Glutamatergic neuron (in vitro differentiated cells): ENCODE measurements around the gene LRRC73. TPM values are rescaled to one million over a fixed set of nuclear protein-coding genes. Genes with fewer than 3 reads are reported as not detected.

ENCODE experiments used
- DNase-seq: peaks from one replicate; pipeline ENCODE4 v3.0.0; 2022
- H3K27ac Mint-ChIP-seq: one replicate; pipeline ENCODE4 v1.8.0; 2020; ENCODE audit warnings: mild to moderate bottlenecking, mixed read lengths, inconsistent platforms; ENCODE audit not compliant: unreplicated experiment
- H3K27me3 Mint-ChIP-seq: one replicate; pipeline ENCODE4 v1.8.0; 2020; ENCODE audit warnings: mild to moderate bottlenecking, moderate library complexity, mixed read lengths, inconsistent platforms; ENCODE audit not compliant: unreplicated experiment
- H3K36me3 Mint-ChIP-seq: one replicate; pipeline ENCODE4 v1.8.0; 2020; ENCODE audit warnings: mild to moderate bottlenecking, mixed read lengths, inconsistent platforms; ENCODE audit not compliant: unreplicated experiment
- H3K4me1 Mint-ChIP-seq: one replicate; pipeline ENCODE4 v1.8.0; 2020; ENCODE audit warnings: mild to moderate bottlenecking, low read depth, mixed read lengths, inconsistent platforms; ENCODE audit not compliant: unreplicated experiment
- H3K4me3 Mint-ChIP-seq: one replicate; pipeline ENCODE4 v1.8.0; 2020; ENCODE audit warnings: mild to moderate bottlenecking, mixed read lengths, inconsistent platforms; ENCODE audit not compliant: unreplicated experiment
- H3K9me3 Mint-ChIP-seq: one replicate; pipeline ENCODE4 v1.8.0; 2020; ENCODE audit warnings: mild to moderate bottlenecking, moderate library complexity, mixed read lengths, inconsistent platforms; ENCODE audit not compliant: unreplicated experiment
- CTCF ChIP-seq: fragments of 200-600 bp; sonication (generic); IDR thresholded peaks from one replicate; pipeline ENCODE4 v1.5.0; 2021; ENCODE audit not compliant: partially characterized antibody, unreplicated experiment
- total RNA-seq: library from RNA; stranded (reverse); fragmentation: NEBNext Ultra II Directional; extraction: Animal tissue kit (Norgen Biotek cat#: 25700); gene quantifications from one replicate; pipeline ENCODE4 v1.2.1, GENCODE V29; 2021; ENCODE audit not compliant: unreplicated experiment

LRRC73 gene
- total RNA-seq, 1 donor from 2014 or later, result 1.2 TPM

DNA sequence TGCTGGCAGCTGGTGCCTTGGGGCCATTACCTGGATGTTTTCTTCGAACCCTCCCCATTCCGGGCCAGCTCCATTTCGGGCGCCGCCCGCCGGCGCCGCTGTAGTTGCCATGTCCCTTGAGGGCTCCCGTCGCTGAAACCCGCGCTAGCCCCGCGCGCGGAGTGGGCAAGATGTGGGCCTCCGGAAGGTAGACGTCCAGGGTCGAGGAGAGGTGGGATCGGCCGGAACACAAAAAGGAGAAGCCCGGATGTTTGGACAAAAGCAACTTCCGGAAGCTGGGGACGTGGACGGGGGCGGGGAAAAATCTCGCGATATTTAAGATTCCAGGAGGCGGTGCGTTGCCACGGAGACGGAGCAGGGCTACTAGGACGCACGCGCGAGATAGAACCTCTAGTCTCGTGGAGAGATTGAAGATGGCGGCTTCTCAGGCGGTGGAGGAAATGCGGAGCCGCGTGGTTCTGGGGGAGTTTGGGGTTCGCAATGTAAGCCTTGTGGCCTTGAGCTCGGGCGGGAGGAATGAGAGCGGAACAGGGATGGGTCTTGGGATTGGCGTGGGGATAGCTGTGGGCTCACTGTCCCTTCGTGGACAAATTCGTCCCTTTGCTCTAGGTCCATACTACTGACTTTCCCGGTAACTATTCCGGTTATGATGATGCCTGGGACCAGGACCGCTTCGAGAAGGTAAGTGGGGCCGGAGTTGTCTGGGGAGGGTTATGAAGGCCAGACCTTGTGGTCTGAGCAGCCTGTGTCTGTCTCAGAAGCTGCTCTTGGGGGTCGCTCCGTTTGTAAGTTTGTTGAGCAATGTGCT, 6.8 kb upstream of the LRRC73 start, which contains the start of the genes POLR1C and YIPF3:
TSS of gene POLR1C (plus strand) at position 393 of the 808 bp plus-strand sequence. CDS start at position 414, 21 bp downstream.
TSS of gene YIPF3 (minus strand) at position 230 of the 808 bp plus-strand sequence. CDS start at position 111, 119 bp downstream.
- Mint-ChIP-seq H3K36me3 (peaks cover 4% of the 10 kb centered on the region), H3K27ac (no peak within 1 kb of the TSS)

DNA sequence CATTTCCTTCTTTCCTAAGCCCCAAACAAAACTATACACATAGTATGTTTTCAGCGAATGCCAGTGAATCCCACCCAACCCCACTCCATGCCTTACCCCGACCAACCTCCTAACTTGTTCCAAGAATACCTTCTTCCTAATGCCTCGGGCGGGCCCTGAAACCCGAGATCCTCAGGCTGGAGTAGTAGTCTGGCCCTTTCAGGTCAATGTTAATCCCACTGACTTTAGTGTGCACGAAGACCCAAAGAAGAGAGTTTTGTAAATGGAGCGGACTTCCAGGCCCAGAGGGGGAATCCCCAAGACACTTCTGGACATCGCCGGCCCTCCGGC, 6.2 kb upstream of the LRRC73 start:
- Mint-ChIP-seq H3K27me3 (peaks cover 8% of the 10 kb centered on the region), H3K9me3 (peaks cover 2% of the 10 kb centered on the region), H3K36me3 (peaks cover 8% of the 10 kb centered on the region), H3K4me3 (no peak overlapping the region), H3K4me1 (peaks cover 12% of the 10 kb centered on the region), H3K27ac (no peak overlapping the region)
- DNase-seq, result no peak
- TF ChIP-seq CTCF, result no peak

More for the DNA sequence above, 6.8 kb upstream of the LRRC73 start, which contains the start of the genes POLR1C and YIPF3:
- peaks cover 7% of the 10 kb centered on the region for H3K27me3 Mint-ChIP-seq
- peaks cover 12% of the 10 kb centered on the region for H3K4me1 Mint-ChIP-seq
- no peak for TF ChIP-seq CTCF
- H3K4me3 Mint-ChIP-seq, result no peak within 1 kb of the TSS
- DNase-seq, result peak; percentile 93
- H3K9me3 Mint-ChIP-seq, result peaks cover 2% of the 10 kb centered on the region

GRCh38 chr6:43515808-43516207, 5.7 kb upstream of the LRRC73 start:
- DNase-seq, result no peak
- no peak overlapping the region for H3K27ac Mint-ChIP-seq
- peaks cover 2% of the 10 kb centered on the region for H3K9me3 Mint-ChIP-seq
- H3K27me3 Mint-ChIP-seq, result peaks cover 10% of the 10 kb centered on the region
- peaks cover 12% of the 10 kb centered on the region for H3K4me1 Mint-ChIP-seq
- H3K4me3 Mint-ChIP-seq, result no peak overlapping the region
- no peak for TF ChIP-seq CTCF
- peaks cover 8% of the 10 kb centered on the region for H3K36me3 Mint-ChIP-seq

DNA sequence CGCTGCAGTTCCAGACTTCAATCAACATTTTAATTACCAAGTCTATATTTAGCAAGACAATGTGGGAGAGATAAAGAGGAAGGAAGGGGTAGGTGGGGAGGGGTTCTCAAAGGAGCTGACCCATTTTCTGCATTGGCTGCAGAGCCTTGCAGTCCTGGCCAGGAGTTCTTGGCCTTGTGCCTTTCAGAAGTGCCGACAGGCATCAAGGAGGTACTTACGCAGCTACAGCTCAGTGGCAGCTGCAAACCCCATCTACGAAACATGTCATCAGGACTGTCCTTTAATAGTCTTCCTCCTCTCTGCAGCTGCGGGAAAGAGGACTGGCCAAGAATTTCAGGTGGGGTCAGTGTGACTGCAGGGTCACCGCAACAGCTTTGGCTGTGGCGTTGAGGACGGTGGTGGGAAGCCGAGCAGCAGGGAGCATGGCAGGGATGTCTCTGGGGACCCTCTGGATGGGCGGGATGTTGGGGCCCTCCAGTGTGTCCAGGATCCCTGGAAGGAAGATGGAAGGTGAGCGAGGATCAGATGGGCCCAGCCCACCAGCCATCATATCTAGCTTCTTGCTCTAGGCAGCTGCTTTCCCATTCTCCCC, 1.8 kb upstream of the LRRC73 start:
- peaks cover 19% of the 10 kb centered on the region for H3K4me1 Mint-ChIP-seq
- H3K9me3 Mint-ChIP-seq, result peaks cover 9% of the 10 kb centered on the region
- H3K36me3 Mint-ChIP-seq, result peaks cover 8% of the 10 kb centered on the region
- DNase-seq, result no peak
- peaks cover 20% of the 10 kb centered on the region for H3K27me3 Mint-ChIP-seq
- peak overlapping the region; percentile 24 for H3K4me3 Mint-ChIP-seq
- TF ChIP-seq CTCF, result no peak
- no peak overlapping the region for H3K27ac Mint-ChIP-seq

- no peak for TF ChIP-seq CTCF
- DNase-seq, result no peak
- H3K4me1 Mint-ChIP-seq, result peaks cover 20% of the 10 kb centered on the region
- no peak overlapping the region for H3K27ac Mint-ChIP-seq
- H3K9me3 Mint-ChIP-seq, result peaks cover 9% of the 10 kb centered on the region
- H3K4me3 Mint-ChIP-seq, result peak overlapping the region; percentile 82
- H3K27me3 Mint-ChIP-seq, result peaks cover 20% of the 10 kb centered on the region
- H3K36me3 Mint-ChIP-seq, result peaks cover 8% of the 10 kb centered on the region
These were observed 649 bp upstream of the LRRC73 start for GRCh38 chr6:43510827-43511163.
